HG03378 (cell line): Measurements from ENCODE around the gene KAZN.

Experiments
- ATAC-seq: cut with Tn5 transposase; IDR thresholded peaks from one replicate; pipeline ENCODE4 v1.9.1; 2021; ENCODE audit warnings: mild to moderate bottlenecking, moderate library complexity; ENCODE audit not compliant: unreplicated experiment

Gene KAZN

GRCh38 chr1:15094719-15095495 is 496.4 kb downstream of the KAZN start:
- no peak for ATAC-seq

- no peak for ATAC-seq
These were observed 497.0 kb downstream of the KAZN start for GRCh38 chr1:15095496-15095875.

GRCh38 chr1:15096293-15096692 is 497.8 kb downstream of the KAZN start:
- ATAC-seq, result no peak

GRCh38 chr1:15098176-15099125 is 500.0 kb downstream of the KAZN start:
- no peak for ATAC-seq

- no peak for ATAC-seq
These were observed 501.1 kb downstream of the KAZN start for GRCh38 chr1:15099441-15100120.

GRCh38 chr1:15100121-15100879 is 501.8 kb downstream of the KAZN start:
- no peak for ATAC-seq

GRCh38 chr1:15100880-15101760 is 502.6 kb downstream of the KAZN start:
- no peak for ATAC-seq

GRCh38 chr1:15101801-15102200 is 503.3 kb downstream of the KAZN start:
- ATAC-seq, result no peak

- no peak for ATAC-seq
These were observed 504.2 kb downstream of the KAZN start for GRCh38 chr1:15102646-15103045.

GRCh38 chr1:15103211-15103610 is 504.7 kb downstream of the KAZN start:
- no peak for ATAC-seq

GRCh38 chr1:15103906-15104305 is 505.4 kb downstream of the KAZN start:
- no peak for ATAC-seq

- no peak for ATAC-seq
These were observed 506.3 kb downstream of the KAZN start for GRCh38 chr1:15104768-15105167.

- ATAC-seq, result no peak
These were observed 508.1 kb downstream of the KAZN start for GRCh38 chr1:15106608-15107007.

- no peak for ATAC-seq
These were observed 508.7 kb downstream of the KAZN start for GRCh38 chr1:15107058-15107687.

GRCh38 chr1:15107911-15108310 is 509.4 kb downstream of the KAZN start:
- no peak for ATAC-seq

GRCh38 chr1:15110128-15110866 is 511.8 kb downstream of the KAZN start:
- no peak for ATAC-seq

GRCh38 chr1:15110867-15111230 is 512.4 kb downstream of the KAZN start:
- ATAC-seq, result no peak

- ATAC-seq, result no peak
These were observed 514.7 kb downstream of the KAZN start for GRCh38 chr1:15113146-15113545.

GRCh38 chr1:15114884-15115283 is 516.4 kb downstream of the KAZN start:
- ATAC-seq, result no peak
